Kidney epithelial cell (primary cell): Measurements from ENCODE around the gene ATP6V1A. TPM values are rescaled to one million over a fixed set of nuclear protein-coding genes. Genes with fewer than 3 reads are reported as not detected.

Source experiments
- DNase-seq: peaks from one replicate; pipeline ENCODE4 v3.0.0-alpha.2; 2010; ENCODE audit warnings: low read depth
- H3K27me3 ChIP-seq: 2 replicates; pipeline ENCODE4 v1.6.0; 2011; ENCODE audit warnings: low read length; ENCODE audit not compliant: control insufficient read depth, insufficient read depth
- H3K36me3 ChIP-seq: 2 replicates; pipeline ENCODE4 v1.5.1; 2011; ENCODE audit warnings: low read length; ENCODE audit not compliant: control insufficient read depth, insufficient read depth
- H3K4me3 ChIP-seq: 2 replicates; pipeline ENCODE4 v1.5.1; 2011; ENCODE audit warnings: low read depth, mild to moderate bottlenecking, control low read depth, low read length
- CTCF ChIP-seq: IDR thresholded peaks from 2 replicates; pipeline ENCODE4 v1.5.1; 2011; ENCODE audit warnings: mild to moderate bottlenecking, moderate library complexity, low read length, control low read depth, inconsistent platforms; ENCODE audit not compliant: insufficient read depth, poor library complexity, severe bottlenecking
- total RNA-seq: library from RNA; depleted of rRNA; stranded (reverse); fragments of >200 nt; gene quantifications from 2 replicates; pipeline ENCODE4 v1.2.3, GENCODE V29; 2015

Gene ATP6V1A
- total RNA-seq, 1 donor from 2014 or later, result 43.6 TPM

GRCh38 chr3:113769551-113769950 lies 22.7 kb downstream of the ATP6V1A start:
- no peak overlapping the region for H3K4me3 ChIP-seq
- no peak for DNase-seq
- no peaks in the 10 kb centered on the region for H3K36me3 ChIP-seq
- TF ChIP-seq CTCF, result no peak
- no peaks in the 10 kb centered on the region for H3K27me3 ChIP-seq

- no peaks in the 10 kb centered on the region for H3K36me3 ChIP-seq
- DNase-seq, result no peak
- TF ChIP-seq CTCF, result no peak
- H3K4me3 ChIP-seq, result no peak overlapping the region
- no peaks in the 10 kb centered on the region for H3K27me3 ChIP-seq
These were observed 25.2 kb downstream of the ATP6V1A start for GRCh38 chr3:113771993-113772392.

GRCh38 chr3:113773381-113773780 lies 26.5 kb downstream of the ATP6V1A start:
- no peak for DNase-seq
- no peak for TF ChIP-seq CTCF
- H3K4me3 ChIP-seq, result no peak overlapping the region
- no peaks in the 10 kb centered on the region for H3K27me3 ChIP-seq
- no peaks in the 10 kb centered on the region for H3K36me3 ChIP-seq

- no peak overlapping the region for H3K4me3 ChIP-seq
- no peak for TF ChIP-seq CTCF
- no peaks in the 10 kb centered on the region for H3K36me3 ChIP-seq
- no peaks in the 10 kb centered on the region for H3K27me3 ChIP-seq
- no peak for DNase-seq
These were observed 28.7 kb downstream of the ATP6V1A start for GRCh38 chr3:113775516-113775915.

GRCh38 chr3:113776564-113776963 lies 29.7 kb downstream of the ATP6V1A start:
- H3K4me3 ChIP-seq, result no peak overlapping the region
- no peaks in the 10 kb centered on the region for H3K27me3 ChIP-seq
- H3K36me3 ChIP-seq, result no peaks in the 10 kb centered on the region
- DNase-seq, result no peak
- TF ChIP-seq CTCF, result no peak

- Histone ChIP-seq H3K27me3 (no peaks in the 10 kb centered on the region), H3K4me3 (no peak overlapping the region), H3K36me3 (no peaks in the 10 kb centered on the region)
- TF ChIP-seq CTCF, result no peak
- DNase-seq, result peak; percentile 54
These were observed 36.6 kb downstream of the ATP6V1A start for GRCh38 chr3:113783463-113783862.
